ENCODE data around the gene SELENOI. TPM values are rescaled to one million over a fixed set of nuclear protein-coding genes. Genes with fewer than 3 reads are reported as not detected.

Gene SELENOI
- total RNA-seq, 1 donor from 2014 or later: 13.4 TPM

DNA sequence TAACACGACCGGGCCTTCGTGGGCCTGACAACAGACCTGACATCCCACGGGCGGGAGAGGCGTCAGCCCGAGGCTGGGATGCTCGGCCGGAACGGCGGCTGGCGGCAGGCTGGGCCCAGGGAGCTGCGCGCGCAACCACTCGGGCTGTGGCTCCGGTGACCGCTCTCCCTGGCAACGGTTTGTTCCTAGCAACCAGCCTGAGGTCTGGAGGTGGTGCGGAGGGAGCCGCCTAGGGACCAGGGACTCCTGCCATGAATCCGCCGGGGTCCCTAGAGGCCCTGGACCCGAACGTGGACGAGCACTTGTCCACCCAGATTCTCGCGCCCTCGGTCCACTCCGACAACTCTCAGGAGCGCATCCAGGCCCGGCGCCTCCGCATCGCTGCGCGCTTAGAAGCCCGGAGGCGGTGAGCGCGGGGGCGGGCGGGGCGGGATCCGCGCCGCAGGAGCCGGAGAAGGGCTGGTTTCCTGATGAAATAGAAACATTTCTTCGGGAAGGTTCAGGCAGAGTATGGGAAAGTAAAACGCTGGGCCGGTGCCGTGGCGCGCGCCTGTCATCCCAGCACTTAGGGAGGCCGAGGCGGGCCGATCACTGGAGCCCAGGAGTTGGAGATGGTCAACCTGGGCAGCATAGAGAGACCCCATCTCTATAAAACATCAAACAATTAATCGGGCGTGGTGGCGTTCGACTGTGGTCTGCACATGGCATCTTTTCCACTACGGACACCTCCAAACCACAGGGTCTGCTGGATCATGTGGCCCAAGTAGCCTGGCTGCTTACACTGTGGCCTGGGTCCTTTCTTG is 56.0 kb downstream of the SELENOI start, which contains the start of gene DRC1:
Gene DRC1, plus strand, starts transcription at position 182 of the 803 bp plus-strand sequence. Its CDS starts 70 bp downstream, at position 252.
- Histone ChIP-seq H3K4me1 (peaks cover 6% of the 10 kb centered on the region), H3K9me3 (no peaks in the 10 kb centered on the region), H3K36me3 (no peaks in the 10 kb centered on the region), H3K27me3 (ENCODE audit: low read depth) (peaks cover 13% of the 10 kb centered on the region), H3K27ac (no peak within 1 kb of the TSS), H3K4me3 (peak within 1 kb of the TSS; percentile 30)
- ATAC-seq: peak; percentile 62 to 68
- intact Hi-C loops (cut with DNase I): no loop called here
- peak; percentile 68 for DNase-seq
- no peak for TF ChIP-seq CTCF (IDR thresholded peaks at IDR 0.05)

DNA sequence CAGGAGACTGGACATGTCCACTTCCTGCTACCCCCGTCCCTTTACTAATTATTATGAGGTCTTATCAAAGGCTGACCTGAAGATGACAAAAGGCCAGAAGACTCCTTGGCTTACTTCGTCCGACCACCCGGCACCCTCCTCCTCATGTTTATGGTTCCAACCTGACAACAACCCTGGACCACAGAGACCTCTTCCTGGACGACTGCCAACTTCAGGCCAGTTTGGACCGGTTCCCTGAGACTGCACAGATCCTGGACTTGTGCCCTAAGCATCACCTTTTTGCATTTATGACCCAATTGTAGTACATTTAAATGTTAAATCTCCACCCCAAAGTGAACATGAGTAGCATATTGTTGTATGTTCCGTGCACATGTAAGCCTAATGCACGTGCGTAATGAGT is 61.6 kb downstream of the SELENOI start:
- Histone ChIP-seq H3K36me3 (no peaks in the 10 kb centered on the region), H3K27ac (no peak overlapping the region), H3K4me3 (no peak overlapping the region), H3K27me3 (ENCODE audit: low read depth) (peaks cover 2% of the 10 kb centered on the region), H3K4me1 (no peaks in the 10 kb centered on the region), H3K9me3 (no peaks in the 10 kb centered on the region)
- ATAC-seq (no peak), DNase-seq (no peak)
- intact Hi-C loops (cut with DNase I): no loop called here
- no peak for TF ChIP-seq CTCF (IDR thresholded peaks at IDR 0.05)

DNA sequence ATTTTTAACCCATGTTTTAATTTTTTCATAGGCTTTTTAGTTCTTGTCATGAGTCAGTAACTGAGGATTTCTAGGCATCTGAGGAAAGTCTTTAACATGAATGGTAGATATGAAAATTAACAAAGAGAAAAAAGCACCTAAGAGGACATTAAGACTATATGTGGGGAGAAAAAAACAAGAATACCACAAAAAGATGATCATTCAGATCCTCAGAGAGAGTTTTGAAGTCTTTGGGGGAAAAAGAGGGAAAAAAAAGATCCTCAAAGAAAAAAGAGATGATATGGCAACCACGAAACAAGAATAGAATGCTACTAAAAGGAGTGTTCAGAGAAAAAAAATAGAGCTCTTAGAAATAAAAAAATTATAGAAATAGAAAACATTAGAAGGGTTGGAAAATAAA is 63.8 kb downstream of the SELENOI start:
- no peak for ATAC-seq

DNA sequence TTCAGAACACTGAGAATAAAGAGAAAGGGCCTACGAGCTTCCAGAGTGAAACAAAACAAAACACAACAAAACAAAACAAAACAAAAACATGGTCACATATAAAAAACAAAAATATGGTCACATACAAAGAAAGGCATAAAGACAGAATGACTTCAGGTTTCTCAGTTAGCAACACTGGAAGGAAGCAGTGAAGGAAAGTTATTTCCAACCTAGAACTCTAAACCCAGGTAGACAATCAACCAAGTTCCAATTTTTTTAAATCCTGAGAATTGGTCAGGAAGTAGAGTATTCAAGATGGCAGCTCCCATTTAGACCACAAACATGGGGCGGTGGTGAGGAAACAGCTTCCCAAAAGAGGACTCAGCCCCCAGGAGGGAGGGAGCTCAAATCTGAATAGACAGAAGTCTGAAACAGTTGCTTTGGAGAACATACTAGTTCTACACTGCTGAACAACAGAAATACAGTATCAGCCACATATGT is 64.9 kb downstream of the SELENOI start:
- Histone ChIP-seq H3K27ac (no peak overlapping the region), H3K4me1 (no peaks in the 10 kb centered on the region), H3K36me3 (no peaks in the 10 kb centered on the region), H3K4me3 (no peak overlapping the region), H3K9me3 (no peaks in the 10 kb centered on the region), H3K27me3 (ENCODE audit: low read depth) (no peaks in the 10 kb centered on the region)
- intact Hi-C loops (cut with DNase I): no loop called here
- no peak for TF ChIP-seq CTCF (IDR thresholded peaks at IDR 0.05)
- no peak for DNase-seq
- ATAC-seq: no peak

More for the DNA sequence above, 63.8 kb downstream of the SELENOI start:
- Histone ChIP-seq H3K36me3 (no peaks in the 10 kb centered on the region), H3K9me3 (no peaks in the 10 kb centered on the region), H3K27me3 (ENCODE audit: low read depth) (no peaks in the 10 kb centered on the region), H3K4me3 (no peak overlapping the region), H3K27ac (no peak overlapping the region), H3K4me1 (no peaks in the 10 kb centered on the region)
- no peak for TF ChIP-seq CTCF (IDR thresholded peaks at IDR 0.05)
- intact Hi-C loops (cut with DNase I): no loop called here
- no peak for DNase-seq

- Histone ChIP-seq H3K9me3 (no peaks in the 10 kb centered on the region), H3K4me1 (no peaks in the 10 kb centered on the region), H3K27ac (no peak overlapping the region), H3K36me3 (no peaks in the 10 kb centered on the region), H3K27me3 (ENCODE audit: low read depth) (no peaks in the 10 kb centered on the region), H3K4me3 (peak overlapping the region; percentile 26)
- ATAC-seq (no peak), DNase-seq (no peak)
- TF ChIP-seq CTCF (IDR thresholded peaks at IDR 0.05): no peak
- intact Hi-C loops (cut with DNase I): no loop called here
Measured at GRCh38 chr2:26411419-26411818, 65.5 kb downstream of the SELENOI start.

Data from lower lobe of right lung (tissue), 2 donors.